ENCODE measurements around the gene GOSR2.

The GOSR2 gene

GRCh38 chr17:46882666-46883065 lies 40.3 kb upstream of the GOSR2 start:
- Histone ChIP-seq H3K27ac (ENCODE audit: insufficient read depth, low read length, poor library complexity, severe bottlenecking) (no peak overlapping the region), H3K27me3 (replicated peaks; ENCODE audit: control insufficient read depth, insufficient read depth, low read length, poor library complexity, severe bottlenecking) (no peaks in the 10 kb centered on the region), H3K4me1 (ENCODE audit: control insufficient read depth, insufficient read depth, low read length, poor library complexity, severe bottlenecking) (no peaks in the 10 kb centered on the region), H3K9me3 (ENCODE audit: control insufficient read depth, low read length) (no peaks in the 10 kb centered on the region), H3K36me3 (ENCODE audit: control insufficient read depth, insufficient read depth, low read length) (no peaks in the 10 kb centered on the region), H3K4me3 (ENCODE audit: insufficient read depth, low read depth, low read length, poor library complexity, severe bottlenecking) (no peak overlapping the region)
- DNase-seq = no peak

GRCh38 chr17:46883871-46884520 lies 39.0 kb upstream of the GOSR2 start:
- Histone ChIP-seq H3K4me1 (ENCODE audit: control insufficient read depth, insufficient read depth, low read length, poor library complexity, severe bottlenecking) (no peaks in the 10 kb centered on the region), H3K27ac (ENCODE audit: insufficient read depth, low read length, poor library complexity, severe bottlenecking) (no peak overlapping the region), H3K4me3 (ENCODE audit: insufficient read depth, low read depth, low read length, poor library complexity, severe bottlenecking) (no peak overlapping the region), H3K27me3 (replicated peaks; ENCODE audit: control insufficient read depth, insufficient read depth, low read length, poor library complexity, severe bottlenecking) (no peaks in the 10 kb centered on the region), H3K9me3 (ENCODE audit: control insufficient read depth, low read length) (no peaks in the 10 kb centered on the region), H3K36me3 (ENCODE audit: control insufficient read depth, insufficient read depth, low read length) (no peaks in the 10 kb centered on the region)
- DNase-seq = no peak

GRCh38 chr17:46884552-46884951 lies 38.4 kb upstream of the GOSR2 start:
- no peaks in the 10 kb centered on the region for H3K27me3 ChIP-seq (replicated peaks; ENCODE audit: control insufficient read depth, insufficient read depth, low read length, poor library complexity, severe bottlenecking)
- no peaks in the 10 kb centered on the region for H3K9me3 ChIP-seq (ENCODE audit: control insufficient read depth, low read length)
- no peak overlapping the region for H3K27ac ChIP-seq (ENCODE audit: insufficient read depth, low read length, poor library complexity, severe bottlenecking)
- H3K4me1 ChIP-seq (ENCODE audit: control insufficient read depth, insufficient read depth, low read length, poor library complexity, severe bottlenecking) = no peaks in the 10 kb centered on the region
- H3K4me3 ChIP-seq (ENCODE audit: insufficient read depth, low read depth, low read length, poor library complexity, severe bottlenecking) = no peak overlapping the region
- no peaks in the 10 kb centered on the region for H3K36me3 ChIP-seq (ENCODE audit: control insufficient read depth, insufficient read depth, low read length)
- no peak for DNase-seq

- no peaks in the 10 kb centered on the region for H3K27me3 ChIP-seq (replicated peaks; ENCODE audit: control insufficient read depth, insufficient read depth, low read length, poor library complexity, severe bottlenecking)
Measured at GRCh38 chr17:46885415-46886309, 37.3 kb upstream of the GOSR2 start.

GRCh38 chr17:46886310-46886663 lies 36.7 kb upstream of the GOSR2 start:
- no peak for DNase-seq
- no peaks in the 10 kb centered on the region for H3K27me3 ChIP-seq (replicated peaks; ENCODE audit: control insufficient read depth, insufficient read depth, low read length, poor library complexity, severe bottlenecking)
- no peaks in the 10 kb centered on the region for H3K4me1 ChIP-seq (ENCODE audit: control insufficient read depth, insufficient read depth, low read length, poor library complexity, severe bottlenecking)

More at GRCh38 chr17:46885415-46886309, 37.3 kb upstream of the GOSR2 start:
- no peak for DNase-seq
- Histone ChIP-seq H3K9me3 (ENCODE audit: control insufficient read depth, low read length) (no peaks in the 10 kb centered on the region), H3K4me3 (ENCODE audit: insufficient read depth, low read depth, low read length, poor library complexity, severe bottlenecking) (no peak overlapping the region), H3K27ac (ENCODE audit: insufficient read depth, low read length, poor library complexity, severe bottlenecking) (no peak overlapping the region), H3K36me3 (ENCODE audit: control insufficient read depth, insufficient read depth, low read length) (no peaks in the 10 kb centered on the region), H3K4me1 (ENCODE audit: control insufficient read depth, insufficient read depth, low read length, poor library complexity, severe bottlenecking) (no peaks in the 10 kb centered on the region)

GRCh38 chr17:46887717-46888116 lies 35.2 kb upstream of the GOSR2 start:
- Histone ChIP-seq H3K27me3 (replicated peaks; ENCODE audit: control insufficient read depth, insufficient read depth, low read length, poor library complexity, severe bottlenecking) (no peaks in the 10 kb centered on the region), H3K36me3 (ENCODE audit: control insufficient read depth, insufficient read depth, low read length) (no peaks in the 10 kb centered on the region), H3K4me3 (ENCODE audit: insufficient read depth, low read depth, low read length, poor library complexity, severe bottlenecking) (no peak overlapping the region), H3K4me1 (ENCODE audit: control insufficient read depth, insufficient read depth, low read length, poor library complexity, severe bottlenecking) (no peaks in the 10 kb centered on the region), H3K9me3 (ENCODE audit: control insufficient read depth, low read length) (no peaks in the 10 kb centered on the region), H3K27ac (ENCODE audit: insufficient read depth, low read length, poor library complexity, severe bottlenecking) (no peak overlapping the region)
- no peak for DNase-seq

More at GRCh38 chr17:46886310-46886663, 36.7 kb upstream of the GOSR2 start:
- H3K36me3 ChIP-seq (ENCODE audit: control insufficient read depth, insufficient read depth, low read length) = no peaks in the 10 kb centered on the region
- H3K27ac ChIP-seq (ENCODE audit: insufficient read depth, low read length, poor library complexity, severe bottlenecking) = no peak overlapping the region
- no peaks in the 10 kb centered on the region for H3K9me3 ChIP-seq (ENCODE audit: control insufficient read depth, low read length)
- H3K4me3 ChIP-seq (ENCODE audit: insufficient read depth, low read depth, low read length, poor library complexity, severe bottlenecking) = no peak overlapping the region

GRCh38 chr17:46888727-46889126 lies 34.2 kb upstream of the GOSR2 start:
- DNase-seq = no peak
- Histone ChIP-seq H3K27me3 (replicated peaks; ENCODE audit: control insufficient read depth, insufficient read depth, low read length, poor library complexity, severe bottlenecking) (no peaks in the 10 kb centered on the region), H3K4me3 (ENCODE audit: insufficient read depth, low read depth, low read length, poor library complexity, severe bottlenecking) (no peak overlapping the region), H3K4me1 (ENCODE audit: control insufficient read depth, insufficient read depth, low read length, poor library complexity, severe bottlenecking) (no peaks in the 10 kb centered on the region), H3K36me3 (ENCODE audit: control insufficient read depth, insufficient read depth, low read length) (no peaks in the 10 kb centered on the region), H3K9me3 (ENCODE audit: control insufficient read depth, low read length) (no peaks in the 10 kb centered on the region), H3K27ac (ENCODE audit: insufficient read depth, low read length, poor library complexity, severe bottlenecking) (no peak overlapping the region)

- no peaks in the 10 kb centered on the region for H3K27me3 ChIP-seq (replicated peaks; ENCODE audit: control insufficient read depth, insufficient read depth, low read length, poor library complexity, severe bottlenecking)
- H3K4me3 ChIP-seq (ENCODE audit: insufficient read depth, low read depth, low read length, poor library complexity, severe bottlenecking) = no peak overlapping the region
- DNase-seq = no peak
- no peak overlapping the region for H3K27ac ChIP-seq (ENCODE audit: insufficient read depth, low read length, poor library complexity, severe bottlenecking)
- H3K36me3 ChIP-seq (ENCODE audit: control insufficient read depth, insufficient read depth, low read length) = no peaks in the 10 kb centered on the region
- no peaks in the 10 kb centered on the region for H3K9me3 ChIP-seq (ENCODE audit: control insufficient read depth, low read length)
- H3K4me1 ChIP-seq (ENCODE audit: control insufficient read depth, insufficient read depth, low read length, poor library complexity, severe bottlenecking) = no peaks in the 10 kb centered on the region
Measured at GRCh38 chr17:46889519-46889918, 33.4 kb upstream of the GOSR2 start.

- Histone ChIP-seq H3K4me3 (ENCODE audit: insufficient read depth, low read depth, low read length, poor library complexity, severe bottlenecking) (no peak overlapping the region), H3K27ac (ENCODE audit: insufficient read depth, low read length, poor library complexity, severe bottlenecking) (no peak overlapping the region), H3K27me3 (replicated peaks; ENCODE audit: control insufficient read depth, insufficient read depth, low read length, poor library complexity, severe bottlenecking) (no peaks in the 10 kb centered on the region), H3K36me3 (ENCODE audit: control insufficient read depth, insufficient read depth, low read length) (no peaks in the 10 kb centered on the region), H3K4me1 (ENCODE audit: control insufficient read depth, insufficient read depth, low read length, poor library complexity, severe bottlenecking) (no peaks in the 10 kb centered on the region), H3K9me3 (ENCODE audit: control insufficient read depth, low read length) (no peaks in the 10 kb centered on the region)
- no peak for DNase-seq
Measured at GRCh38 chr17:46889992-46890564, 32.9 kb upstream of the GOSR2 start.

GRCh38 chr17:46890638-46891037 lies 32.3 kb upstream of the GOSR2 start:
- Histone ChIP-seq H3K4me1 (ENCODE audit: control insufficient read depth, insufficient read depth, low read length, poor library complexity, severe bottlenecking) (no peaks in the 10 kb centered on the region), H3K4me3 (ENCODE audit: insufficient read depth, low read depth, low read length, poor library complexity, severe bottlenecking) (no peak overlapping the region), H3K27me3 (replicated peaks; ENCODE audit: control insufficient read depth, insufficient read depth, low read length, poor library complexity, severe bottlenecking) (no peaks in the 10 kb centered on the region), H3K27ac (ENCODE audit: insufficient read depth, low read length, poor library complexity, severe bottlenecking) (no peak overlapping the region), H3K36me3 (ENCODE audit: control insufficient read depth, insufficient read depth, low read length) (no peaks in the 10 kb centered on the region), H3K9me3 (ENCODE audit: control insufficient read depth, low read length) (no peaks in the 10 kb centered on the region)
- no peak for DNase-seq
